GM23338 (cell line): ENCODE measurements around the gene CYP24A1. TPM values are rescaled to one million over a fixed set of nuclear protein-coding genes. Genes with fewer than 3 reads are reported as not detected.
A peak's percentile ranks its signal among the peaks of the same experiment; 100 is the strongest.
"Not testable (repeated sequence)": the region's sequence is repeated elsewhere in the genome, so short reads cannot be mapped to it uniquely, and the experiment has no call there.

Source experiments
- ATAC-seq: fragments of 200-7000 bp; cut with Tn5 transposase; 3 replicates; pipeline ENCODE4 v1.9.1; 2020
- DNase-seq: peaks from one replicate; pipeline ENCODE4 v3.0.0-alpha.2; 2015; ENCODE audit warnings: low spot score
- H2AFZ ChIP-seq: fragments of 200-600 bp; sonication (generic); 2 replicates; pipeline ENCODE4 v1.8.0; 2016; ENCODE audit warnings: antibody characterized with exemption, mild to moderate bottlenecking, moderate library complexity
- H3F3A ChIP-seq: fragments of 200-600 bp; sonication (generic); replicated peaks from 2 replicates; pipeline ENCODE4 v1.8.0; 2017; ENCODE audit warnings: antibody characterized with exemption, mixed run types, low read depth
- H3K27ac ChIP-seq: fragments of 200-600 bp; sonication (generic); 2 replicates; pipeline ENCODE4 v1.6.1; 2016; ENCODE audit warnings: low read depth
- H3K27me3 ChIP-seq: fragments of 200-600 bp; sonication (generic); 2 replicates; pipeline ENCODE4 v1.8.0; 2016; ENCODE audit warnings: mild to moderate bottlenecking, mixed run types, moderate library complexity; ENCODE audit not compliant: insufficient read depth
- H3K36me3 ChIP-seq: fragments of 200-600 bp; sonication (generic); 2 replicates; pipeline ENCODE4 v1.8.0; 2016; ENCODE audit warnings: mild to moderate bottlenecking; ENCODE audit not compliant: insufficient read depth
- H3K4me1 ChIP-seq: fragments of 200-600 bp; sonication (generic); 2 replicates; pipeline ENCODE4 v1.8.0; 2016; ENCODE audit warnings: mild to moderate bottlenecking, moderate library complexity; ENCODE audit not compliant: insufficient read depth
- H3K4me2 ChIP-seq: fragments of 200-600 bp; sonication (generic); 2 replicates; pipeline ENCODE4 v1.7.1; 2017; ENCODE audit warnings: mixed run types
- H3K4me3 ChIP-seq: fragments of 200-600 bp; sonication (generic); 2 replicates; pipeline ENCODE4 v1.6.1; 2016; ENCODE audit warnings: mixed run types
- H3K79me2 ChIP-seq: fragments of 200-600 bp; sonication (generic); replicated peaks from 2 replicates; pipeline ENCODE4 v1.8.0; 2017; ENCODE audit warnings: mild to moderate bottlenecking; ENCODE audit not compliant: insufficient read depth
- H3K9me2 ChIP-seq: fragments of 200-600 bp; sonication (generic); 2 replicates; pipeline ENCODE4 v1.8.0; 2017; ENCODE audit not compliant: insufficient read depth
- H4K20me1 ChIP-seq: fragments of 200-600 bp; sonication (generic); replicated peaks from 2 replicates; pipeline ENCODE4 v1.8.0; 2017; ENCODE audit warnings: mild to moderate bottlenecking; ENCODE audit not compliant: insufficient read depth
- H3K27ac Mint-ChIP-seq: 2 replicates; pipeline ENCODE4 v1.8.0; 2020; ENCODE audit warnings: inconsistent platforms, mild to moderate bottlenecking, moderate library complexity, mixed read lengths
- H3K27me3 Mint-ChIP-seq: 3 replicates; pipeline ENCODE4 v1.8.0; 2022; ENCODE audit warnings: low read depth, mild to moderate bottlenecking, moderate library complexity, mixed read lengths, inconsistent platforms; ENCODE audit not compliant: insufficient read depth, poor library complexity
- H3K36me3 Mint-ChIP-seq: 3 replicates; pipeline ENCODE4 v1.8.0; 2021; ENCODE audit warnings: low read depth, mild to moderate bottlenecking, inconsistent platforms, moderate library complexity, mixed read lengths
- H3K4me1 Mint-ChIP-seq: 3 replicates; pipeline ENCODE4 v1.8.0; 2020; ENCODE audit warnings: mild to moderate bottlenecking, inconsistent platforms, mixed read lengths
- H3K4me3 Mint-ChIP-seq: 3 replicates; pipeline ENCODE4 v1.8.0; 2021; ENCODE audit warnings: moderate library complexity, mild to moderate bottlenecking, inconsistent platforms, mixed read lengths
- H3K9me3 Mint-ChIP-seq: 3 replicates; pipeline ENCODE4 v1.8.0; 2020; ENCODE audit warnings: moderate library complexity, mild to moderate bottlenecking, inconsistent platforms, mixed read lengths
- EZH2 ChIP-seq: fragments of 200-600 bp; sonication (generic); IDR thresholded peaks from one replicate; pipeline ENCODE4 v1.8.0; 2017; ENCODE audit warnings: antibody characterized with exemption, mild to moderate bottlenecking, low read depth; ENCODE audit not compliant: unreplicated experiment
- EZH2phosphoT487 ChIP-seq: fragments of 200-600 bp; sonication (generic); IDR thresholded peaks from one replicate; pipeline ENCODE4 v1.8.1; 2018; ENCODE audit warnings: antibody characterized with exemption; ENCODE audit not compliant: unreplicated experiment
- NANOG ChIP-seq: IDR thresholded peaks from 2 replicates; pipeline ENCODE4 v1.6.1; 2016; ENCODE audit warnings: antibody characterized with exemption, borderline replicate concordance
- POLR2AphosphoS5 ChIP-seq: IDR thresholded peaks from 2 replicates; pipeline ENCODE4 v1.6.1; 2016; ENCODE audit warnings: antibody characterized with exemption, low read depth
- polyA plus RNA-seq: library from polyadenylated mRNA; unstranded; fragments of >200 nt; fragmentation: Nextera tagmentation; extraction: Ambion mirVana; gene quantifications from 2 replicates; pipeline ENCODE4 v1.2.1, GENCODE V29; 2016
- total RNA-seq: library from RNA; depleted of rRNA; stranded (reverse); fragments of >200 nt; shearing (Covaris generic); gene quantifications from 2 replicates; pipeline ENCODE4 v1.2.3, GENCODE V29; 2014
- TF ChIP-seq, protein P1 (sequence below), 2 experiments: fragments of 200-600 bp in 1 of 2; sonication (generic) in 1 of 2; conservative IDR thresholded peaks; 2 replicates each; pipeline versions ENCODE4 v1.5.1 to v1.6.1; 2016 to 2017; ENCODE audit warnings: antibody characterized with exemption in 2 of 2, low read depth in 2 of 2, mild to moderate bottlenecking in 2 of 2, moderate library complexity in 1 of 2
- TF ChIP-seq, protein P2 (sequence below): IDR thresholded peaks from one replicate; pipeline ENCODE4 v1.6.1; 2018; ENCODE audit warnings: antibody characterized with exemption; ENCODE audit not compliant: unreplicated experiment
- TF ChIP-seq, protein P3 (sequence below): fragments of 250-450 bp; sonication (Bioruptor Pico); IDR thresholded peaks from 2 replicates; pipeline ENCODE4 v1.5.0; 2020; ENCODE audit warnings: mild to moderate bottlenecking, moderate library complexity
- TF ChIP-seq, protein P4 (sequence below): IDR thresholded peaks from 2 replicates; pipeline ENCODE4 v1.6.1; 2016; ENCODE audit warnings: antibody characterized with exemption

Gene CYP24A1
- total and polyA plus RNA-seq, 2 experiments from 2014 or later = 0.10 TPM; not detected in 1

DNA sequence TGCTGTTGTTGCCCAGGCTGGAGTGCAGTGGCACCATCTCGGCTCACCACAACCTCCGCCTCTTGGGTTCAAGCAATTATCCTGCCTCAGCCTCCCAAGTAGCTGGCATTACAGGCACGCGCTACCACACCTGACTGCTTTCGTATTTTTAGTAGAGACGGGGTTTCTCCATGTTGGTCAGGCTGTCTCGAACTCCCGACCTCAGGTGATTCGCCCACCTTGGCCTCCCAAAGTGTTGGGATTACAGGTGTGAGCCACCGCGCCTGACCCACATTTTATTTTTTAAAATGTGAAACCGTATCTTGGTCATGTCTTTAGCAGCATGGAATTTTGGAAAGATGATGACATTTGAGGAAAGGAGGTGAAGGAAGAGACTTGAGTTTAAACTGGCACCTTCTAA is 47.5 kb downstream of the CYP24A1 start:
- not testable (repeated sequence) for H3K36me3 Mint-ChIP-seq, H3K4me3 Mint-ChIP-seq, ATAC-seq

DNA sequence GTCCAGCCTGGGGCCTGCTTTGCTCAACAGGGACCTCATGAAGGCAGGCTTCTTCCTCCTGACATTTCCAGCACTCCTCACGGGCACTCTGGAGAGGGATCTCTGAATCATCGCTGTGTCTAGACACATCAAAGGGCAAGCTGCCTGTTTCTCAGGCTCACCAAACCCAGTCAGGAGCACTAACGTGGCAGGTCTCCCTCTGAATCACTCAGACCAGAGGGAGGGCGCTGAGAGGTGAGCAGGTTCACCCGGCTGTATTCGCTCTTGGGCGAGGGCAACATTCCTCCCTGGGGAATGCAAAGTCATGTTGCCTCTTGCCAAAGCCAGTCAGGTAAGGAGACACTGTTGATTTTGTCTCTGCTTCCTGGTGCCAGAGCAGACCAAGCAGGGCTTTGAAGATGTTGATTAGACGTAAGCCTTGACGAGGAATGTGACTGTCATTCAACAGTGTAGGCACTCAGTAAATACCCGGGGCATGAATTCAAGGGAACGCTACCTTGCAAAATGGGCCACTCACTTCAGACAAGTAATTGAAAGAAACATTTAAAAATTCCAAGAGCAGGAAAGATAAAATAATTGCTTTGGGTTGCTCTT is 50.1 kb downstream of the CYP24A1 start:
- Mint-ChIP-seq H3K27me3 (peaks cover 3% of the 10 kb centered on the region), H3K4me1 (peaks cover 12% of the 10 kb centered on the region), H3K27ac (peak overlapping the region; percentile 91), H3K4me3 (no peak overlapping the region), H3K9me3 (no peaks in the 10 kb centered on the region), H3K36me3 (no peaks in the 10 kb centered on the region)
- H3K27me3 ChIP-seq = no peaks in the 10 kb centered on the region
- no peak overlapping the region for H3K27ac ChIP-seq
- H2AFZ ChIP-seq = peak overlapping the region; percentile 2; the same call in 1 of the 2 replicates
- H3F3A ChIP-seq = no peaks in the 10 kb centered on the region
- ATAC-seq (peak; percentile 97), DNase-seq (peak; percentile 83)
- TF ChIP-seq, protein P1, sequence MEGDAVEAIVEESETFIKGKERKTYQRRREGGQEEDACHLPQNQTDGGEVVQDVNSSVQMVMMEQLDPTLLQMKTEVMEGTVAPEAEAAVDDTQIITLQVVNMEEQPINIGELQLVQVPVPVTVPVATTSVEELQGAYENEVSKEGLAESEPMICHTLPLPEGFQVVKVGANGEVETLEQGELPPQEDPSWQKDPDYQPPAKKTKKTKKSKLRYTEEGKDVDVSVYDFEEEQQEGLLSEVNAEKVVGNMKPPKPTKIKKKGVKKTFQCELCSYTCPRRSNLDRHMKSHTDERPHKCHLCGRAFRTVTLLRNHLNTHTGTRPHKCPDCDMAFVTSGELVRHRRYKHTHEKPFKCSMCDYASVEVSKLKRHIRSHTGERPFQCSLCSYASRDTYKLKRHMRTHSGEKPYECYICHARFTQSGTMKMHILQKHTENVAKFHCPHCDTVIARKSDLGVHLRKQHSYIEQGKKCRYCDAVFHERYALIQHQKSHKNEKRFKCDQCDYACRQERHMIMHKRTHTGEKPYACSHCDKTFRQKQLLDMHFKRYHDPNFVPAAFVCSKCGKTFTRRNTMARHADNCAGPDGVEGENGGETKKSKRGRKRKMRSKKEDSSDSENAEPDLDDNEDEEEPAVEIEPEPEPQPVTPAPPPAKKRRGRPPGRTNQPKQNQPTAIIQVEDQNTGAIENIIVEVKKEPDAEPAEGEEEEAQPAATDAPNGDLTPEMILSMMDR (conservative IDR thresholded peaks at IDR 0.05; ENCODE audit: low read depth in 2 of 2) = no peak
- no peak for TF ChIP-seq NANOG
- no peak for TF ChIP-seq EZH2phosphoT487
- no peak for TF ChIP-seq EZH2
- TF ChIP-seq, protein P2, sequence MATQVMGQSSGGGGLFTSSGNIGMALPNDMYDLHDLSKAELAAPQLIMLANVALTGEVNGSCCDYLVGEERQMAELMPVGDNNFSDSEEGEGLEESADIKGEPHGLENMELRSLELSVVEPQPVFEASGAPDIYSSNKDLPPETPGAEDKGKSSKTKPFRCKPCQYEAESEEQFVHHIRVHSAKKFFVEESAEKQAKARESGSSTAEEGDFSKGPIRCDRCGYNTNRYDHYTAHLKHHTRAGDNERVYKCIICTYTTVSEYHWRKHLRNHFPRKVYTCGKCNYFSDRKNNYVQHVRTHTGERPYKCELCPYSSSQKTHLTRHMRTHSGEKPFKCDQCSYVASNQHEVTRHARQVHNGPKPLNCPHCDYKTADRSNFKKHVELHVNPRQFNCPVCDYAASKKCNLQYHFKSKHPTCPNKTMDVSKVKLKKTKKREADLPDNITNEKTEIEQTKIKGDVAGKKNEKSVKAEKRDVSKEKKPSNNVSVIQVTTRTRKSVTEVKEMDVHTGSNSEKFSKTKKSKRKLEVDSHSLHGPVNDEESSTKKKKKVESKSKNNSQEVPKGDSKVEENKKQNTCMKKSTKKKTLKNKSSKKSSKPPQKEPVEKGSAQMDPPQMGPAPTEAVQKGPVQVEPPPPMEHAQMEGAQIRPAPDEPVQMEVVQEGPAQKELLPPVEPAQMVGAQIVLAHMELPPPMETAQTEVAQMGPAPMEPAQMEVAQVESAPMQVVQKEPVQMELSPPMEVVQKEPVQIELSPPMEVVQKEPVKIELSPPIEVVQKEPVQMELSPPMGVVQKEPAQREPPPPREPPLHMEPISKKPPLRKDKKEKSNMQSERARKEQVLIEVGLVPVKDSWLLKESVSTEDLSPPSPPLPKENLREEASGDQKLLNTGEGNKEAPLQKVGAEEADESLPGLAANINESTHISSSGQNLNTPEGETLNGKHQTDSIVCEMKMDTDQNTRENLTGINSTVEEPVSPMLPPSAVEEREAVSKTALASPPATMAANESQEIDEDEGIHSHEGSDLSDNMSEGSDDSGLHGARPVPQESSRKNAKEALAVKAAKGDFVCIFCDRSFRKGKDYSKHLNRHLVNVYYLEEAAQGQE = no peak
- no peak for TF ChIP-seq POLR2AphosphoS5
- TF ChIP-seq, protein P3, sequence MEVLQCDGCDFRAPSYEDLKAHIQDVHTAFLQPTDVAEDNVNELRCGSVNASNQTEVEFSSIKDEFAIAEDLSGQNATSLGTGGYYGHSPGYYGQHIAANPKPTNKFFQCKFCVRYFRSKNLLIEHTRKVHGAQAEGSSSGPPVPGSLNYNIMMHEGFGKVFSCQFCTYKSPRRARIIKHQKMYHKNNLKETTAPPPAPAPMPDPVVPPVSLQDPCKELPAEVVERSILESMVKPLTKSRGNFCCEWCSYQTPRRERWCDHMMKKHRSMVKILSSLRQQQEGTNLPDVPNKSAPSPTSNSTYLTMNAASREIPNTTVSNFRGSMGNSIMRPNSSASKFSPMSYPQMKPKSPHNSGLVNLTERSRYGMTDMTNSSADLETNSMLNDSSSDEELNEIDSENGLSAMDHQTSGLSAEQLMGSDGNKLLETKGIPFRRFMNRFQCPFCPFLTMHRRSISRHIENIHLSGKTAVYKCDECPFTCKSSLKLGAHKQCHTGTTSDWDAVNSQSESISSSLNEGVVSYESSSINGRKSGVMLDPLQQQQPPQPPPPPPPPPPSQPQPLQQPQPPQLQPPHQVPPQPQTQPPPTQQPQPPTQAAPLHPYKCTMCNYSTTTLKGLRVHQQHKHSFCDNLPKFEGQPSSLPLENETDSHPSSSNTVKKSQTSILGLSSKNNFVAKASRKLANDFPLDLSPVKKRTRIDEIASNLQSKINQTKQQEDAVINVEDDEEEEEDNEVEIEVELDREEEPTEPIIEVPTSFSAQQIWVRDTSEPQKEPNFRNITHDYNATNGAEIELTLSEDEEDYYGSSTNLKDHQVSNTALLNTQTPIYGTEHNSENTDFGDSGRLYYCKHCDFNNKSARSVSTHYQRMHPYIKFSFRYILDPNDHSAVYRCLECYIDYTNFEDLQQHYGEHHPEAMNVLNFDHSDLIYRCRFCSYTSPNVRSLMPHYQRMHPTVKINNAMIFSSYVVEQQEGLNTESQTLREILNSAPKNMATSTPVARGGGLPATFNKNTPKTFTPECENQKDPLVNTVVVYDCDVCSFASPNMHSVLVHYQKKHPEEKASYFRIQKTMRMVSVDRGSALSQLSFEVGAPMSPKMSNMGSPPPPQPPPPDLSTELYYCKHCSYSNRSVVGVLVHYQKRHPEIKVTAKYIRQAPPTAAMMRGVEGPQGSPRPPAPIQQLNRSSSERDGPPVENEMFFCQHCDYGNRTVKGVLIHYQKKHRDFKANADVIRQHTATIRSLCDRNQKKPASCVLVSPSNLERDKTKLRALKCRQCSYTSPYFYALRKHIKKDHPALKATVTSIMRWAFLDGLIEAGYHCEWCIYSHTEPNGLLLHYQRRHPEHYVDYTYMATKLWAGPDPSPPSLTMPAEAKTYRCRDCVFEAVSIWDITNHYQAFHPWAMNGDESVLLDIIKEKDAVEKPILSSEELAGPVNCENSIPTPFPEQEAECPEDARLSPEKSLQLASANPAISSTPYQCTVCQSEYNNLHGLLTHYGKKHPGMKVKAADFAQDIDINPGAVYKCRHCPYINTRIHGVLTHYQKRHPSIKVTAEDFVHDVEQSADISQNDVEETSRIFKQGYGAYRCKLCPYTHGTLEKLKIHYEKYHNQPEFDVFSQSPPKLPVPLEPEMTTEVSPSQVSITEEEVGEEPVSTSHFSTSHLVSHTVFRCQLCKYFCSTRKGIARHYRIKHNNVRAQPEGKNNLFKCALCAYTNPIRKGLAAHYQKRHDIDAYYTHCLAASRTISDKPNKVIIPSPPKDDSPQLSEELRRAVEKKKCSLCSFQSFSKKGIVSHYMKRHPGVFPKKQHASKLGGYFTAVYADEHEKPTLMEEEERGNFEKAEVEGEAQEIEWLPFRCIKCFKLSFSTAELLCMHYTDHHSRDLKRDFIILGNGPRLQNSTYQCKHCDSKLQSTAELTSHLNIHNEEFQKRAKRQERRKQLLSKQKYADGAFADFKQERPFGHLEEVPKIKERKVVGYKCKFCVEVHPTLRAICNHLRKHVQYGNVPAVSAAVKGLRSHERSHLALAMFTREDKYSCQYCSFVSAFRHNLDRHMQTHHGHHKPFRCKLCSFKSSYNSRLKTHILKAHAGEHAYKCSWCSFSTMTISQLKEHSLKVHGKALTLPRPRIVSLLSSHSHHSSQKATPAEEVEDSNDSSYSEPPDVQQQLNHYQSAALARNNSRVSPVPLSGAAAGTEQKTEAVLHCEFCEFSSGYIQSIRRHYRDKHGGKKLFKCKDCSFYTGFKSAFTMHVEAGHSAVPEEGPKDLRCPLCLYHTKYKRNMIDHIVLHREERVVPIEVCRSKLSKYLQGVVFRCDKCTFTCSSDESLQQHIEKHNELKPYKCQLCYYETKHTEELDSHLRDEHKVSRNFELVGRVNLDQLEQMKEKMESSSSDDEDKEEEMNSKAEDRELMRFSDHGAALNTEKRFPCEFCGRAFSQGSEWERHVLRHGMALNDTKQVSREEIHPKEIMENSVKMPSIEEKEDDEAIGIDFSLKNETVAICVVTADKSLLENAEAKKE (CRISPR knock-in tag) = peak; percentile 83
- TF ChIP-seq, protein P4, sequence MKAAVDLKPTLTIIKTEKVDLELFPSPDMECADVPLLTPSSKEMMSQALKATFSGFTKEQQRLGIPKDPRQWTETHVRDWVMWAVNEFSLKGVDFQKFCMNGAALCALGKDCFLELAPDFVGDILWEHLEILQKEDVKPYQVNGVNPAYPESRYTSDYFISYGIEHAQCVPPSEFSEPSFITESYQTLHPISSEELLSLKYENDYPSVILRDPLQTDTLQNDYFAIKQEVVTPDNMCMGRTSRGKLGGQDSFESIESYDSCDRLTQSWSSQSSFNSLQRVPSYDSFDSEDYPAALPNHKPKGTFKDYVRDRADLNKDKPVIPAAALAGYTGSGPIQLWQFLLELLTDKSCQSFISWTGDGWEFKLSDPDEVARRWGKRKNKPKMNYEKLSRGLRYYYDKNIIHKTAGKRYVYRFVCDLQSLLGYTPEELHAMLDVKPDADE = no peak
- no peaks in the 10 kb centered on the region for H3K9me2 ChIP-seq
- H3K36me3 ChIP-seq = no peaks in the 10 kb centered on the region
- H3K79me2 ChIP-seq = no peaks in the 10 kb centered on the region
- H3K4me2 ChIP-seq = 0 out of 2 replicates have a peak overlapping the region, but pooled peaks have one; percentile 1
- no peaks in the 10 kb centered on the region for H4K20me1 ChIP-seq
- H3K4me3 ChIP-seq = no peak overlapping the region
- H3K4me1 ChIP-seq = no peaks in the 10 kb centered on the region; the same call in 1 of the 2 replicates

More for the DNA sequence above, 47.5 kb downstream of the CYP24A1 start:
- H3K4me1 Mint-ChIP-seq = peaks cover 12% of the 10 kb centered on the region
- H3K27ac ChIP-seq, H3K9me2 ChIP-seq, H3K36me3 ChIP-seq, H2AFZ ChIP-seq, DNase-seq, H3K79me2 ChIP-seq, H3K27me3 ChIP-seq, H3K27me3 Mint-ChIP-seq, H4K20me1 ChIP-seq, H3K27ac Mint-ChIP-seq, H3F3A ChIP-seq, H3K4me3 ChIP-seq, H3K9me3 Mint-ChIP-seq, H3K4me1 ChIP-seq, H3K4me2 ChIP-seq: not testable (repeated sequence)
